SK-N-SH (cell line): ENCODE measurements around the gene ANKRD33B.

ENCODE experiments used
- GABPA ChIP-seq: IDR thresholded peaks from 2 replicates; pipeline ENCODE4 v1.4.0; 2012; ENCODE audit warnings: low read depth, mild to moderate bottlenecking
- JUND ChIP-seq: IDR thresholded peaks from 2 replicates; pipeline ENCODE4 v1.4.0; 2012
- POLR2AphosphoS5 ChIP-seq: IDR thresholded peaks from 2 replicates; pipeline ENCODE4 v1.6.1; 2012; ENCODE audit warnings: low read depth, low read length
- RFX5 ChIP-seq: IDR thresholded peaks from 2 replicates; pipeline ENCODE4 v1.6.1; 2012; ENCODE audit warnings: mild to moderate bottlenecking, improper control_type of control experiment, low read length
- TEAD4 ChIP-seq: IDR thresholded peaks from 2 replicates; pipeline ENCODE4 v1.4.0; 2012; ENCODE audit warnings: mild to moderate bottlenecking, borderline replicate concordance; ENCODE audit not compliant: insufficient read depth
- TF ChIP-seq, protein P1 (sequence below): fragments of 200-600 bp; sonication (generic); IDR thresholded peaks from 2 replicates; pipeline ENCODE4 v1.6.1; 2017; ENCODE audit warnings: antibody characterized with exemption, mild to moderate bottlenecking, moderate library complexity
- TF ChIP-seq, protein P2 (sequence below): fragments of 150-350 bp; IDR thresholded peaks from 2 replicates; pipeline ENCODE4 v1.6.1; 2016; ENCODE audit warnings: mild to moderate bottlenecking, low read depth, low read length

DNA sequence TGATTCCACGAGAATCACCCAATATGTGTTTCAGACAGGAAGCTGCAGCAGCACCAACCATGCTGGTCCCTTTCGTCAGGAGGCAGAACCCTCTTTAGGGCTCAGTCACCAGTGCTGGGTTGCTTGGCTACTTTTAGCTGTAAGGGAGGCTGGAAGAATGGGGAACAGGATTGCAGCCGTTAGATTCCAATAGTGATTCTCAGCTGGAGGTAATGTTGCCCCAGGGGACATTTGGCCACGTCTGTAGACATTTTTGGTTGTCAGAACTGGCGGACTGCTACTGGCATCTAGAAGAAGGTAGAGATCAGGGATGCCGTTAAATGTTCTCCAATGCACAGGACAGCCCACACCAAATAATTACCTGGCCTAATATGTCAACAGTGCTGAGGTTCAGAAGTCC lies 81.8 kb downstream of the ANKRD33B start:
- TF ChIP-seq, protein P1, sequence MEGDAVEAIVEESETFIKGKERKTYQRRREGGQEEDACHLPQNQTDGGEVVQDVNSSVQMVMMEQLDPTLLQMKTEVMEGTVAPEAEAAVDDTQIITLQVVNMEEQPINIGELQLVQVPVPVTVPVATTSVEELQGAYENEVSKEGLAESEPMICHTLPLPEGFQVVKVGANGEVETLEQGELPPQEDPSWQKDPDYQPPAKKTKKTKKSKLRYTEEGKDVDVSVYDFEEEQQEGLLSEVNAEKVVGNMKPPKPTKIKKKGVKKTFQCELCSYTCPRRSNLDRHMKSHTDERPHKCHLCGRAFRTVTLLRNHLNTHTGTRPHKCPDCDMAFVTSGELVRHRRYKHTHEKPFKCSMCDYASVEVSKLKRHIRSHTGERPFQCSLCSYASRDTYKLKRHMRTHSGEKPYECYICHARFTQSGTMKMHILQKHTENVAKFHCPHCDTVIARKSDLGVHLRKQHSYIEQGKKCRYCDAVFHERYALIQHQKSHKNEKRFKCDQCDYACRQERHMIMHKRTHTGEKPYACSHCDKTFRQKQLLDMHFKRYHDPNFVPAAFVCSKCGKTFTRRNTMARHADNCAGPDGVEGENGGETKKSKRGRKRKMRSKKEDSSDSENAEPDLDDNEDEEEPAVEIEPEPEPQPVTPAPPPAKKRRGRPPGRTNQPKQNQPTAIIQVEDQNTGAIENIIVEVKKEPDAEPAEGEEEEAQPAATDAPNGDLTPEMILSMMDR, result no peak
- no peak for TF ChIP-seq TEAD4
- no peak for TF ChIP-seq POLR2AphosphoS5
- no peak for TF ChIP-seq JUND
- TF ChIP-seq GABPA, result no peak
- TF ChIP-seq RFX5, result no peak
- TF ChIP-seq, protein P2, sequence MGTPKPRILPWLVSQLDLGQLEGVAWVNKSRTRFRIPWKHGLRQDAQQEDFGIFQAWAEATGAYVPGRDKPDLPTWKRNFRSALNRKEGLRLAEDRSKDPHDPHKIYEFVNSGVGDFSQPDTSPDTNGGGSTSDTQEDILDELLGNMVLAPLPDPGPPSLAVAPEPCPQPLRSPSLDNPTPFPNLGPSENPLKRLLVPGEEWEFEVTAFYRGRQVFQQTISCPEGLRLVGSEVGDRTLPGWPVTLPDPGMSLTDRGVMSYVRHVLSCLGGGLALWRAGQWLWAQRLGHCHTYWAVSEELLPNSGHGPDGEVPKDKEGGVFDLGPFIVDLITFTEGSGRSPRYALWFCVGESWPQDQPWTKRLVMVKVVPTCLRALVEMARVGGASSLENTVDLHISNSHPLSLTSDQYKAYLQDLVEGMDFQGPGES, result no peak
